ENCODE measurements around the gene RAB11FIP3. TPM values are rescaled to one million over a fixed set of nuclear protein-coding genes. Genes with fewer than 3 reads are reported as not detected.

The RAB11FIP3 gene
- total RNA-seq, 1 experiment from 2014 or later = 12.7 TPM

DNA sequence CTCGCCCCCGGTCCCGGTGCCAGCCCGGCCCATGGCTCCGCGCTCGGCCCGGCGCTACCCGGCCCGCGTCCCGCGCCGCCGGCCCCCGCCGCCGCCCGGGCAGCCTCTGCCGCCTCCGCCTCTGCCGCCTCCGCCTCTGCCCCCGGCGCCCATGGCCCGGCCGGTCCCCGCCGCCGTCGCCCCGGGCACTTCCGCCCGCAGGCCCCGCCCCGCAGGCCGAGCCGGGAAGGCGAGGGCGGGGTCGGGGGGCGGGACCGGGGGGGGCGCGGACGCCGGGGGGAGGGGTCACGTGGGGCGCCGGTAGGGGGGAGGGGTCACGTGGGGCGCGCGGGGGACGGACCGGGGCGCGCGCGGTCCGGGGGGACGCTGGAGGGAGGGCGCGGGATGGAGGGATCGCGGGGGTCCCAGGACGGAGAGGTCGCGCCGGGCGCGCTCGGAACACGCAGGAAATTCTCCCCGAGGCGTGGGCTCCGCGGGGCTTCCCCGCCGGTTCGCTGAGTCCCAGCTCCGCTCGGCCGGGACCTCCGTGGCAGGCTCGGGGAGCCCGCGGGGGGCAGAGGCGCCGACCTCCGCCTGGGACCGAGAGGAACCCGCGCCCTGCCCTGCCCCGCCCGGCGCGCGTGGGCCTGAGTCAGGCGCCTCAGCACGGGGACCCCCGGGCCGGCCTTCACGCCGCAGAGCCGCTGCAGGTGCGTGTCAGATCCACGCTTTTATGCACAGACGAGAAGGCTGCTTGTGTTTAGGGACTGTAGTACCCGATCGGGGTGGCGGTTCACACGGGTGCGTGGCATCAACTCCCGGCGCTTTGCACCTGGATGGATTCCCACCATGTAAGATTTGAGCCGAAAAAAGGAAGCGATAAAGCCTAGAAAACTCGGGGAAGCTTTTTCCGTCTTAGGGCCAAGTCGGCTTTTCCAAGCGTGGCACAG lies 43.4 kb upstream of the RAB11FIP3 start, which contains the start of gene PGAP6:
Gene PGAP6, minus strand, starts transcription at position 190 of the 929 bp plus-strand sequence. Its CDS starts 157 bp downstream, at position 33.
- no TSS peak for BruUV-seq (replicated peaks)
- DNase-seq (peak; percentile 50), ATAC-seq (peak; percentile 43)
- Histone ChIP-seq H3F3A (ENCODE audit: low read length, unreplicated experiment) (no peaks in the 10 kb centered on the region), H3K27ac (ENCODE audit: low read length) (peak within 1 kb of the TSS; percentile 64), H3K4me2 (ENCODE audit: low read length) (peak within 1 kb of the TSS; percentile 94), H3K27me3 (ENCODE audit: low read length) (no peaks in the 10 kb centered on the region), H3K9ac (ENCODE audit: low read length) (peak within 1 kb of the TSS; percentile 78), H3K4me1 (ENCODE audit: insufficient read depth, low read length) (peaks cover 14% of the 10 kb centered on the region), H3K9me3 (ENCODE audit: low read length) (no peaks in the 10 kb centered on the region), H3K79me2 (ENCODE audit: low read length) (peaks cover 22% of the 10 kb centered on the region), H3K9me2 (replicated peaks; ENCODE audit: low read length) (no peaks in the 10 kb centered on the region), H3K36me3 (ENCODE audit: low read depth, low read length) (no peaks in the 10 kb centered on the region), H4K20me1 (ENCODE audit: low read length) (no peaks in the 10 kb centered on the region), H3K4me3 (ENCODE audit: low read length) (peak within 1 kb of the TSS; percentile 86), H2AFZ (ENCODE audit: low read length) (peak within 1 kb of the TSS; percentile 76)
- ChIA-PET POLR2A (ENCODE audit: unreplicated experiment) (no interaction called here), CTCF (interaction anchor here (0.7 to 1.1 kb wide), 2 partner anchors 20 to 67 kb away, joined by 3 read pairs; no protein-coding TSS in a partner anchor)
- intact Hi-C loops (cut with micrococcal nuclease) = no loop called here
- TF ChIP-seq EZH2phosphoT487 (IDR thresholded peaks at IDR 0.05; ENCODE audit: borderline replicate concordance, low read length) = no peak
- no peak for TF ChIP-seq EZH2 (IDR thresholded peaks at IDR 0.05; ENCODE audit: low read length, unreplicated experiment)
- TF ChIP-seq, protein P1, sequence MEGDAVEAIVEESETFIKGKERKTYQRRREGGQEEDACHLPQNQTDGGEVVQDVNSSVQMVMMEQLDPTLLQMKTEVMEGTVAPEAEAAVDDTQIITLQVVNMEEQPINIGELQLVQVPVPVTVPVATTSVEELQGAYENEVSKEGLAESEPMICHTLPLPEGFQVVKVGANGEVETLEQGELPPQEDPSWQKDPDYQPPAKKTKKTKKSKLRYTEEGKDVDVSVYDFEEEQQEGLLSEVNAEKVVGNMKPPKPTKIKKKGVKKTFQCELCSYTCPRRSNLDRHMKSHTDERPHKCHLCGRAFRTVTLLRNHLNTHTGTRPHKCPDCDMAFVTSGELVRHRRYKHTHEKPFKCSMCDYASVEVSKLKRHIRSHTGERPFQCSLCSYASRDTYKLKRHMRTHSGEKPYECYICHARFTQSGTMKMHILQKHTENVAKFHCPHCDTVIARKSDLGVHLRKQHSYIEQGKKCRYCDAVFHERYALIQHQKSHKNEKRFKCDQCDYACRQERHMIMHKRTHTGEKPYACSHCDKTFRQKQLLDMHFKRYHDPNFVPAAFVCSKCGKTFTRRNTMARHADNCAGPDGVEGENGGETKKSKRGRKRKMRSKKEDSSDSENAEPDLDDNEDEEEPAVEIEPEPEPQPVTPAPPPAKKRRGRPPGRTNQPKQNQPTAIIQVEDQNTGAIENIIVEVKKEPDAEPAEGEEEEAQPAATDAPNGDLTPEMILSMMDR (conservative IDR thresholded peaks at IDR 0.05; ENCODE audit: low read depth, low read length) = no peak

DNA sequence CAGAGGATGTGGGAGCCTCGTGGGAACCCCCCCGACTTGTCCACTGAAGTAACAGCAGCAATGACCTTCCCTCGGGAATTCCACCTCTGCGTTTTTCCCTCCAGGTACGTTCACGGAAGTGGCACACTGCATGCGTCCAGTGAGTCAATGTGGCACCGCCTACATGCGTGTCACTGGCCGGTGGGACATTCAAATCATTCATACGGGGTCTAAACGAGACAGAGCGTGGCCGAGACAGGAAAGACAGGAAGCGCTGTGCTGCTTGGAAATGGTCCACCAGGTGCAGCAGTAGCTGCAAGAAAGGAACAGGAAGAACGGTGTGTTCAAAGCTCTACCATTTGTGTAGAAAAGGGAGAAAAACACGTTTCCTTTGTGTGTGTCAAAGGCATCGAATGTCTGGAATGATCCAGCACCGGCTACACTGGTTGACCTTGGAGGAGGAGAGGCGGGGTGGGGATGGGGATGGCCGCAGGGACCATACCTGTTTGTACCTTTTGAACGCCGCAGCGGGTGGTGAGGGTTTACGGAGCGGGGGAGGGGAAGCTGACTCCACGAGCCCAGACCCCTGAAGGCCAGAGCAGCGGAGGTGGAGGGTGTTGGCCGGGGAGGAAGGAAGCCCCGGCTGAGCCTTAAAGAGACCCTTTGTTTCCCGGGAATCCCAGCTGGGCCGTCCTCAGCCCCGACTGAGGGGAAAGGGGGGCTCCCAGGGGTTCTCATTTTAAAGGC lies 42.0 kb upstream of the RAB11FIP3 start:
- ATAC-seq (peak; percentile 58), DNase-seq (peak; percentile 85)
- H3K36me3 ChIP-seq (ENCODE audit: low read depth, low read length) = no peaks in the 10 kb centered on the region
- BruUV-seq (replicated peaks) = no TSS peak
- H3K9me3 ChIP-seq (ENCODE audit: low read length) = no peaks in the 10 kb centered on the region
- intact Hi-C loops (cut with micrococcal nuclease) = no loop called here
- no peaks in the 10 kb centered on the region for H4K20me1 ChIP-seq (ENCODE audit: low read length)
- H3F3A ChIP-seq (ENCODE audit: low read length, unreplicated experiment) = no peaks in the 10 kb centered on the region
- no peak for TF ChIP-seq EZH2 (IDR thresholded peaks at IDR 0.05; ENCODE audit: low read length, unreplicated experiment)
- TF ChIP-seq, protein P1 (conservative IDR thresholded peaks at IDR 0.05; ENCODE audit: low read depth, low read length) = no peak
- TF ChIP-seq EZH2phosphoT487 (IDR thresholded peaks at IDR 0.05; ENCODE audit: borderline replicate concordance, low read length) = no peak
- H3K4me2 ChIP-seq (ENCODE audit: low read length) = peak overlapping the region; percentile 94
- H3K9me2 ChIP-seq (replicated peaks; ENCODE audit: low read length) = no peaks in the 10 kb centered on the region
- ChIA-PET CTCF (interaction anchor here (0.6 kb wide), 1 partner anchor 9 kb away, joined by 4 read pairs; no protein-coding TSS in a partner anchor), POLR2A (ENCODE audit: unreplicated experiment) (no interaction called here)
- peak overlapping the region; percentile 86 for H3K4me3 ChIP-seq (ENCODE audit: low read length)
- peaks cover 22% of the 10 kb centered on the region for H3K79me2 ChIP-seq (ENCODE audit: low read length)
- peak overlapping the region; percentile 78 for H3K9ac ChIP-seq (ENCODE audit: low read length)
- H3K27ac ChIP-seq (ENCODE audit: low read length) = peak overlapping the region; percentile 64
- H2AFZ ChIP-seq (ENCODE audit: low read length) = peak overlapping the region; percentile 66
- H3K27me3 ChIP-seq (ENCODE audit: low read length) = no peaks in the 10 kb centered on the region
- H3K4me1 ChIP-seq (ENCODE audit: insufficient read depth, low read length) = peaks cover 14% of the 10 kb centered on the region
